Epithelial cell of prostate (primary cell): ENCODE data around the gene NCOA1.

Experiments
- DNase-seq: peaks from one replicate; pipeline ENCODE4 v3.0.0-alpha.2; 2011; ENCODE audit warnings: low read depth, low spot score
- H3K27ac ChIP-seq: fragments of 450-650 bp; 2 replicates; pipeline ENCODE4 v1.5.1; 2017; ENCODE audit warnings: mild to moderate bottlenecking

NCOA1 gene

DNA sequence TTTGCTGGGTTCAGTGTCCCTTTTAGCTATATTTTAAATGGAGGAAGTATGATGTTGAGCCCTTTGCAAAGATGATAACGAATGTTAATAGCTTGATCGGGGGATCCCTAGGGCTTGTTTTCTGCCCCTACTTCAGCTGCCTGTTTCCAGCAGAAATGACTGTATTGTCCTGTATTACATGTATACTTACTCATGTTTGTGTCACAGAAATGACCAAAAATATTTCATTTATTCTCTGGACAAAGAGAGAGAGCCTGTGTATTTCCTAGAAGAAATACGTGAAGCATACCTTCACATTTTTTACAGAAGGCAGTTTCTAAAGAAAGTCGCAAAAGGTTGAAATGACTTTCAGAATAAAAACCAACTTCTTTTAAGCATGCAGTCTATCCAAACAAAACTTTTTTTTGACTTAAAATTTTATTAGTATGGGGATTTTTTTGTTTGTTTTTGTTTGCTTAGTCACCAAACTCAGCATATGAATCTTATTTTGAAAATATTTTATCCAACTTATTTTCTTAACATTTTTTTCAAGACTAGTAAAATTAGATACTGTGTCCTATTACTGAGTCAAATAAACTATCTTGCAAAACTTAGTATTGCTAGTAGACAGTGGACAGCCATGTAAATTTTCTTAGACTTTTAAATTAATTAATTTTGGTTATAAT, 233.2 kb downstream of the NCOA1 start:
- DNase-seq, result no peak
- H3K27ac ChIP-seq, result no peak overlapping the region

DNA sequence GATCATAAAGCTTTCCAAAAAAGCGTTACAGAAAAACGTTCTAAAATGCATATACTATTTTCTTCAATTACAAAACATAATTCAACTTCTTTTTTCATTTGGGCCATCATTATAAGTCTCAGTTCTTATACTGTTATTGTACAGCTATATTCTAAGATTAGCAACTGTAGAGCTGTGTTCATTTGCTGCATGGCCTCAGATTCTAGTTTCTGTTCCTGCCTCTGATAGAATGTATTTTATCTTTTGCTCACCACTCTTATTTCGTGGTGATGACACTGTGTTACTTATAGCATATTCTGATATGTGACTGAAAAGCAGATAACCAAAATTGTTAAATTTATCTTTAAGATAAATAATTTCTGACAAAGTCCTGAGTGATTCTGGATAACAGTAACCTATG, 234.9 kb downstream of the NCOA1 start:
- DNase-seq, result no peak
- no peak overlapping the region for H3K27ac ChIP-seq

- H3K27ac ChIP-seq, result no peak overlapping the region
- DNase-seq, result no peak
Measured at GRCh38 chr2:24730481-24730880, 239.4 kb downstream of the NCOA1 start.

DNA sequence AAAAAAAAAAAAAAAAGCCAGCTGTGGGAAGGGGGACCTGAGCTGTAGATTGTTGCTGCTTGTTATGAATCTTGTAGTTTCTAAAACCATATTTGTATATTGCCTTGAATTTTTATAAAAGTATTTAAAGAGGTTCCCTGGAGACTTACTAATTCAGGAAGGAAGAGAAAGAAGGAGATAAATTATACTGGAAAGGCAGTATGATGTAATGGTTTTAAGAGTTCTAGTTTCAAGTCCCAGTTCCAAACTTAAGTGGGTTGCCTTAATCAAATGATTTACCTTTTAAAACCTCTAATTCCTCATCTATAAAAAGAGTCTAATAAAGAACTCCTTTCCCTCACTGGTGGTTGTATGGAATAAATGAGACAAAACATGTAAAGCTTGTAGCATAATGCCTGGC, 240.0 kb downstream of the NCOA1 start:
- no peak overlapping the region for H3K27ac ChIP-seq
- DNase-seq, result no peak

DNA sequence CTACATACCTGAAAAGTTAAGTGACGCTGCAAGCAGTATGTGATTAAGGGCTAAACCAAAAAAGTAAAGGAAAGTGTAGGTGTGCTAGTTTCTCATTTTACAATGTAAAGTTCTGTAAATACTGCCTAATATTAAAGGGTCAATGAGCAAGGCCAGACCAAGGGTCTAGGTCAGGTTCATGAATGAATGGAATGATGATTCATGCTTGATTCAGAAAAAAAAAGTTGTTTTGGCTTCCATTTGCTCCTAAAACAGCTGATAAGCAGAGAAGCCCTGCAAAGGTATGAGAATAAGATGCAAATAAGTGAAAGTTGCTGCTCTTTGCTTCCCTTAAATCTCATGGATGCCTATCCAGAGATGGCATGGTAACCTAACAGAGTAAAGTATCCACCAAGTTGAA, 240.9 kb downstream of the NCOA1 start:
- no peak overlapping the region for H3K27ac ChIP-seq
- no peak for DNase-seq

GRCh38 chr2:24734741-24735140, 243.7 kb downstream of the NCOA1 start:
- DNase-seq, result no peak
- no peak overlapping the region for H3K27ac ChIP-seq

DNA sequence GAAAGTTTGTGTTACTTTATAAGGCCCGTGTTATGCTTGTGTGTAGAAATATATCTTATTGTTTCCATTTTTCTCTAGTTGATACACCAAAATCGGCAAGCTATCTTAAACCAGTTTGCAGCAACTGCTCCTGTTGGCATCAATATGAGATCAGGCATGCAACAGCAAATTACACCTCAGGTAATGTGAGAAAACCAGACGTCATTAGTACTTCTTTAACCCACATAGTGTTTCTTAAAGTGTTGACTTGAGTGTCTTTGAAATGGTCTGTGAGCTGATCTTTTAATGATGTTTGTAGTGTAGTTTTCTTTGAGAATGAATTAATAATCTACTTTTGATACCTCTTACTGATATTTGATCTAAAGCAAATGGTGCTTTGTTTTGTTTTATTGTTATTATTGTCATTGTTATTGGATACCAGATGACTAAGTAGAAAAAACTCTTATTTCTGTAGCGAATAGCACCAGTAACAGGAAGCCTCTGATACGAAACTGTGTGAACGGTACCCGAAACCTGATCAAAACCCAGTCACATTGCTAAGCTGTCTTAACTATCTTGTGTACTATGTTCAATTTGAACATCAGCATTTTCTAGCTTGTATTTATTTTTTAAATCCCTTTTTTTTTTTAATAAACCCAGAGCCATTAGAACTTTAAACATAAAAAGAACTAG, 248.4 kb downstream of the NCOA1 start:
- DNase-seq, result no peak
- no peak overlapping the region for H3K27ac ChIP-seq

GRCh38 chr2:24740142-24740541, 249.1 kb downstream of the NCOA1 start:
- H3K27ac ChIP-seq, result no peak overlapping the region
- no peak for DNase-seq

- no peak overlapping the region for H3K27ac ChIP-seq
Measured at GRCh38 chr2:24742730-24743129, 251.7 kb downstream of the NCOA1 start.

GRCh38 chr2:24743924-24744323, 252.9 kb downstream of the NCOA1 start:
- no peak overlapping the region for H3K27ac ChIP-seq
- DNase-seq, result no peak

More at GRCh38 chr2:24742730-24743129, 251.7 kb downstream of the NCOA1 start:
- DNase-seq, result no peak

- H3K27ac ChIP-seq, result no peak overlapping the region
- no peak for DNase-seq
Measured at GRCh38 chr2:24744356-24744755, 253.3 kb downstream of the NCOA1 start.

- DNase-seq, result no peak
- H3K27ac ChIP-seq, result no peak overlapping the region
Measured at GRCh38 chr2:24745825-24746224, 254.8 kb downstream of the NCOA1 start.

DNA sequence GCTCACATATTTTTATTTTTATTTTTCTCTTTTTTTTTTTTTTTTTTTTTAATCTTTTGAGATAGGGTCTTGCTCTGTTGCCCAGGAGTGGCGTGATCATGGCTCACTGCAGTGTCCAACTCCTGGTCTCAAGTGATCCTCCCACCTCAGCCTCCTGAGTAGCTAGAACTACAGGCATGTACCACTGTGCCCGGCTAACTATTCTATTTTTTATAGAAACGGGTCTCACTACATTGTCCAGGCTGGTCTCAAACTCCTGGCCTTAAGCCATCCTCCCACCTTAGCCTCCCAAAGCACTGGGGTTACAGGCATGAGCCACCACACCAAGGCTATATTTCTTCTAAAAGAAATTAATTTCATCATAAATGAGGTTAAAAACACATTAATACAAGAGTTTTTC, 256.2 kb downstream of the NCOA1 start:
- DNase-seq, result no peak
- H3K27ac ChIP-seq, result no peak overlapping the region

DNA sequence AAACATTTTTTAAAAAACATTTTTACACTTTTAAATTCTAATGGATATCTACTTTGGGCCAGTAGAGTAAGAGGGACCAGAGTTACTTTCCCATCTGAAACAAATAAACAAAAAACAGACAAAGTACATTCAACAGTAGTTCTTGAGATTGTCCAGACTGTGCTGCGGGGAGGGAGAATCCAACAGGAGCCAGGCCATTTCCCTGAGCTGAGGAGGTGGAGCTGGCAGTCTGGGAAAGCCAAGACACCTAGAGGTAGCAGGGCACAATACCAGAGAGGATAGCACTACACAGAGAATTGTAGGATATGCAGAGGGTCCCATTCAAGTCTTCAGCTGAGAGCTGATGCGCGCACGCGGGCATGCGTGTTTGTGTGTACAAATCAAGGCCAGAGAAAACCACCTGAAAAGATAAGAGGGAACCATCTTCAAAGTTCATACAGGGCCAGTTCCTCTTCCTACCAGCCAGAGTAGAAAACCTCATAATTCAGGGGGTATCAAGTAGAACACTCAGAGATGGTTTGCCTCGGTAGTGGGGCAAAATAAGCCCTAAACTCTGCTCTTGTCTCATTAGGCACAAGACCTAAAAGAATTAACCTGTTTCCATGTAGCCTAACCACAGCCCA, 258.1 kb downstream of the NCOA1 start:
- H3K27ac ChIP-seq, result no peak overlapping the region
- no peak for DNase-seq

DNA sequence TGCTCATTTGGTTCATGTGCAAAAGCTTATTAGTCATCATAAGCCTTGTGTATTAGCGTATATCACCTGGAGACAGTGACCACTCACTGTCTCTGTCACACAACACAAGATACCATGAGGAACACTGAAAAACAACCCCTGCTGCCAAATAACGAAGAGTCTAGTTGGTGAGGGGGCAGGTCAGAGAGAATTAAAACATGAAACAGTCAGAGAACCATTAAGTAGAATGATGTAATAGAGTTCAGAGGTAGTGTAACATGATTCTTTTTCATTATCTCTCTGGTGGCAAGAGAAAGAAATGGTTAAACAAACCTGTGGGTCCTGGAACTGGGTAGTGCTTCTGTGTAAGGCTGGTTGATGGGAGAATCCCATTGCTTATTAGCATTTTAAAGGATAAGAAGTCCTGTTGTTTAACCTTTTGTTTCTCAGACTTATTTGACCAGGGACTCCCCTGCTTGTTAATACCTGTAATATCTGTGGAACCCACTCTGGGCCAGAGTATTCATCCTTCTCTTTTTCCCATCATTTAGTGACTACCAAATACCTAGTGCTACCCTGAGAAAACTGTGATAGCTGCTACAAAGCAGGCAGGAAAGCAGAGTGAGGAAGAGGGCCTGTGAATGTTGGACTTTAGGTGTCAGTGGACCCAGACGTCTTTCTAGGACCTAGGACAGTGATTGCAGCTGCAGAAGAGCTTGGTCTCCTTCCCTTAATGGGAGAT, 264.1 kb downstream of the NCOA1 start:
- DNase-seq, result no peak
- no peak overlapping the region for H3K27ac ChIP-seq

DNA sequence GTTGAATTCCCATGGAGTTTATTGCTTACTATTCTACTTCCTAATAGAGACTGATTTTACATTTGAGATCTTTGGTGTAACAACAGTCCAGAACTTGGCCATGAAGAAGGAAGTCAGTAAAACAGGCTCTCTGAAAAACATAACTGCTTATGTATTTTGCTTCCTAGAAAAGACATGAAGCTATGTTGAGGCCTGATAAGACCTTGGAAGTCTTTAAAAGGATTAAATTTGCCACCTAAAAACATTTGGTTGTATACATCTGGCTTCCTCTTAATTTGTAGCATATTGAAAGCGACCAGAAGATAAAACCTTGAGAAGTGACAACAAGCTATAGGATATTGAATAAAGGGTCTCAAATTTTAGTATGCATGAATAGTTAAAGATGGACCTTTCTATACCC, 265.7 kb downstream of the NCOA1 start:
- H3K27ac ChIP-seq, result no peak overlapping the region
- DNase-seq, result no peak

GRCh38 chr2:24761866-24762265, 270.8 kb downstream of the NCOA1 start:
- no peak for DNase-seq
- no peak overlapping the region for H3K27ac ChIP-seq

- DNase-seq, result no peak
- H3K27ac ChIP-seq, result no peak overlapping the region
Measured at GRCh38 chr2:24762518-24762917, 271.5 kb downstream of the NCOA1 start.

- DNase-seq, result no peak
- H3K27ac ChIP-seq, result no peak overlapping the region
Measured at GRCh38 chr2:24763843-24764242, 272.8 kb downstream of the NCOA1 start.

GRCh38 chr2:24766609-24767008, 275.6 kb downstream of the NCOA1 start:
- no peak for DNase-seq
- no peak overlapping the region for H3K27ac ChIP-seq

DNA sequence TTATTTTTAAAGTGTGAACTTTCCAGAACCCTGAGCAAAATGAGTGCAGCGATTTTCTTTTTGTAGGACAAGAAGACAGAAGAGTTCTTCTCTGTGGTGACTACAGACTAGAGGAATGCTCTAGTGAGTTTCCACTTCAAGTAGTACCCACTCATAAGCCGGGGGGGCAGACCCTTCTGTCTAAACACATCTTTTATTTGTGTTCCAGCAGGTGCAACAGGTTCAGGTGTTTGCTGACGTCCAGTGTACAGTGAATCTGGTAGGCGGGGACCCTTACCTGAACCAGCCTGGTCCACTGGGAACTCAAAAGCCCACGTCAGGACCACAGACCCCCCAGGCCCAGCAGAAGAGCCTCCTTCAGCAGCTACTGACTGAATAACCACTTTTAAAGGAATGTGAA, 277.0 kb downstream of the NCOA1 start:
- no peak for DNase-seq
- no peak overlapping the region for H3K27ac ChIP-seq
